Lung (tissue), 12 donors: ENCODE results near the gene SPSB1. TPM values are rescaled to one million over a fixed set of nuclear protein-coding genes. Genes with fewer than 3 reads are reported as not detected.

Source experiments
- ATAC-seq: fragments of 200-7000 bp; cut with Tn5 transposase; one replicate; pipeline ENCODE4 v1.9.1; 2020; ENCODE audit warnings: moderate number of reproducible peaks; ENCODE audit not compliant: insufficient read depth, low FRiP score
- DNase-seq, 3 donors: peaks; one replicate each; pipeline ENCODE4 v3.0.0-alpha.2; 2013 to 2017
- H3K27ac ChIP-seq, 2 donors: one replicate each; pipeline ENCODE4 v1.5.1; 2013; ENCODE audit warnings: mild to moderate bottlenecking in 2 of 2, moderate library complexity in 2 of 2, control low read depth in 1 of 2, inconsistent platforms in 1 of 2, low read depth in 1 of 2, low read length in 1 of 2
- H3K27me3 ChIP-seq, 3 donors: one replicate each; pipeline ENCODE4 v1.5.1; 2013; ENCODE audit warnings: low read length in 2 of 3; ENCODE audit not compliant: control insufficient read depth in 3 of 3, insufficient read depth in 3 of 3
- H3K36me3 ChIP-seq, 4 donors: one replicate each; pipeline ENCODE4 v1.5.1; 2013; ENCODE audit warnings: low read length in 4 of 4, mild to moderate bottlenecking in 1 of 4, moderate library complexity in 1 of 4; ENCODE audit not compliant: control insufficient read depth in 4 of 4, insufficient read depth in 4 of 4
- H3K4me1 ChIP-seq, 5 donors: one replicate each; pipeline ENCODE4 v1.5.1; 2013; ENCODE audit warnings: low read length in 5 of 5, mild to moderate bottlenecking in 2 of 5, moderate library complexity in 1 of 5; ENCODE audit not compliant: control insufficient read depth in 5 of 5, insufficient read depth in 5 of 5
- H3K4me3 ChIP-seq: one replicate; pipeline ENCODE4 v1.5.1; 2013; ENCODE audit warnings: mild to moderate bottlenecking, control low read depth, moderate library complexity
- H3K9ac ChIP-seq, 2 donors: one replicate each; pipeline ENCODE4 v1.5.1; 2013; ENCODE audit warnings: low read length in 2 of 2, control low read depth in 1 of 2; ENCODE audit not compliant: insufficient read depth in 1 of 2
- H3K9me3 ChIP-seq, 4 donors: one replicate each; pipeline ENCODE4 v1.5.1; 2013; ENCODE audit warnings: low read length in 3 of 4, mild to moderate bottlenecking in 1 of 4, moderate library complexity in 1 of 4; ENCODE audit not compliant: control insufficient read depth in 4 of 4, insufficient read depth in 3 of 4
- WGBS, 2 donors: extraction: QIAGEN DNeasy Blood & Tissue Kit; methylation state at CpG; one replicate each; pipeline ENCODE4 v1.1.7; 2013; 5-methylcytosine and 5-hydroxymethylcytosine counted together
- polyA plus RNA-seq, 2 donors: library from polyadenylated mRNA; stranded (reverse); fragments of 200-250 nt; gene quantifications; one replicate each; pipeline ENCODE4 v1.2.1, GENCODE V29; 2013
- total RNA-seq, 2 donors: library from RNA; depleted of rRNA in 1 of 2; stranded (reverse); fragments of >200 nt in 1 of 2; gene quantifications; one replicate each; pipeline ENCODE4 v1.2.1, GENCODE V29; 2014 to 2021
- TF ChIP-seq, protein P1 (sequence below): IDR thresholded peaks from 2 replicates; pipeline ENCODE4 v1.5.1; 2012; ENCODE audit warnings: mild to moderate bottlenecking; ENCODE audit errors: control extremely low read depth, extremely low read depth
- donor health status: control.
- donor health status: control.
- donor health status: Bipolar disorder and iron deficiency.
- donor health status: healthy.
- donor health status: DM: yes; HTN: yes; CAD: no.

Gene SPSB1
- total and polyA plus RNA-seq, 4 donors, result 9.5 to 25.9 (median 21.6) TPM

DNA sequence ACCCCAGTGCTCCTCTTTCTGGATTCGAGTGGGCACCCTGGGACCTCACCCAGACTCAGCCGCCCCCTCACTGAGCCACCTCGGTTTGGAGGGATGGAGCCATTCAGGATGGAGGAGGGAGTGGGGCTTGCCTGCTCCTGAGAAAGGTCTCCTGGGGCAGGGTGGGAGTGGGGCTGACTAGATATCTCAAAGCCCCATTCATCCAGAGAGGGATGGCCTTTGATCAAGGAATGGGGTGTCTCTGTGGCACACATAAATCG lies 10.1 kb upstream of the SPSB1 start:
- TF ChIP-seq, protein P1, sequence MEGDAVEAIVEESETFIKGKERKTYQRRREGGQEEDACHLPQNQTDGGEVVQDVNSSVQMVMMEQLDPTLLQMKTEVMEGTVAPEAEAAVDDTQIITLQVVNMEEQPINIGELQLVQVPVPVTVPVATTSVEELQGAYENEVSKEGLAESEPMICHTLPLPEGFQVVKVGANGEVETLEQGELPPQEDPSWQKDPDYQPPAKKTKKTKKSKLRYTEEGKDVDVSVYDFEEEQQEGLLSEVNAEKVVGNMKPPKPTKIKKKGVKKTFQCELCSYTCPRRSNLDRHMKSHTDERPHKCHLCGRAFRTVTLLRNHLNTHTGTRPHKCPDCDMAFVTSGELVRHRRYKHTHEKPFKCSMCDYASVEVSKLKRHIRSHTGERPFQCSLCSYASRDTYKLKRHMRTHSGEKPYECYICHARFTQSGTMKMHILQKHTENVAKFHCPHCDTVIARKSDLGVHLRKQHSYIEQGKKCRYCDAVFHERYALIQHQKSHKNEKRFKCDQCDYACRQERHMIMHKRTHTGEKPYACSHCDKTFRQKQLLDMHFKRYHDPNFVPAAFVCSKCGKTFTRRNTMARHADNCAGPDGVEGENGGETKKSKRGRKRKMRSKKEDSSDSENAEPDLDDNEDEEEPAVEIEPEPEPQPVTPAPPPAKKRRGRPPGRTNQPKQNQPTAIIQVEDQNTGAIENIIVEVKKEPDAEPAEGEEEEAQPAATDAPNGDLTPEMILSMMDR, result no peak
- no peak overlapping the region for H3K4me3 ChIP-seq
- peaks cover 0 to 3% (median 0%) of the 10 kb centered on the region in 4 donors for H3K9me3 ChIP-seq
- DNase-seq (no peak), ATAC-seq (no peak)
- no peak overlapping the region for H3K27ac ChIP-seq
- no peaks in the 10 kb centered on the region for H3K36me3 ChIP-seq
- peaks cover 0 to 18% (median 7%) of the 10 kb centered on the region in 5 donors for H3K4me1 ChIP-seq
- WGBS, 2 donors, result 50 to 58% methylated on average over 4 of the region's 4 CpGs
- H3K9ac ChIP-seq, result no peak overlapping the region
- H3K27me3 ChIP-seq, result no peaks in the 10 kb centered on the region

DNA sequence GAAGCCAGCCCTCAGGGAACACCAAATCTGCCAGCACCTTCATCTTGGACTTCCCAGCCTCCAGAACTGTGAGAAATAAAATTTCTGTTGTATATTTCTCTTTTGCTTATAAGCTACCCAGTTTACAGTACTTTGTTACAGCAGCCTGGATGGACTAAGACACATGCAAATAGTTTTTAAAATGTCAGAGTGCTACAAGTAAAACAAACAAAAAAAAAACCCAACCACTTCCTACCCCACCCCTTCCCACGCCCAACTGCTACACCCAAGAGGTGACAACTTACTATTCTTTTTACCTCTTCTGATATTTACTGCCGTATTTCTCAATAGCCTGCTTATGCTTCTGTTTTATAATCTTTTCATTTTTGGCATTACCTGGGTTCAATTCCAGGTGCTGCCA lies 8.6 kb upstream of the SPSB1 start:
- TF ChIP-seq, protein P1, result no peak
- Histone ChIP-seq H3K4me1 (peaks cover 0 to 18% (median 2%) of the 10 kb centered on the region in 5 donors), H3K9ac (no peak overlapping the region), H3K9me3 (peaks cover 0 to 6% (median 3%) of the 10 kb centered on the region in 4 donors), H3K27ac (no peak overlapping the region), H3K27me3 (no peaks in the 10 kb centered on the region), H3K4me3 (no peak overlapping the region), H3K36me3 (no peaks in the 10 kb centered on the region)
- DNase-seq, result no peak
- ATAC-seq, result no peak
- WGBS, 2 donors, result 79 to 87% methylated on average over 2 of the region's 2 CpGs

DNA sequence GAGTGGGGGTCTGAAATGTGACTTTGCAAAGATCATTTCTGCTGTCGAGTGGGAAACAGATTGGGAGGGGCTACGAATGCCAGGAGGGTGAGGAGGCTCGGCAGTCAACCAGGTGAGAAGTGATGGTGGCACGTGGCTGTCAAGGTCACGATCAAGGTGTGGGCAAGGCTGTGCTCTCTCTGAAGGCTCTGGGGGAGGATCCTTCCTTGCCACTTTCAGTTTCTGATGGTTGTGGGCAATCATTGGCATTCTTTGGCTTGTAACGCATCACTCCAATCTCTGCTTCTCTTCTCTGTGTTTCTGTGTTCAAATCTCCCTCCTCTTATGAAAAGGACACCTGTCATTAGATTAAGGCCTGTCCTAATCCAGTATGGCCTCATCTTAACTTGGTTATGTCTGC lies 6.1 kb upstream of the SPSB1 start:
- Histone ChIP-seq H3K9me3 (peaks cover 0 to 6% (median 3%) of the 10 kb centered on the region in 4 donors), H3K27me3 (no peaks in the 10 kb centered on the region), H3K27ac (no peak overlapping the region), H3K36me3 (no peaks in the 10 kb centered on the region), H3K4me3 (no peak overlapping the region), H3K9ac (no peak overlapping the region), H3K4me1 (peaks cover 0 to 18% (median 4%) of the 10 kb centered on the region in 5 donors)
- 75 to 77% methylated on average over 6 of the region's 6 CpGs for WGBS, 2 donors
- TF ChIP-seq, protein P1, result no peak
- ATAC-seq (no peak), DNase-seq (no peak)

DNA sequence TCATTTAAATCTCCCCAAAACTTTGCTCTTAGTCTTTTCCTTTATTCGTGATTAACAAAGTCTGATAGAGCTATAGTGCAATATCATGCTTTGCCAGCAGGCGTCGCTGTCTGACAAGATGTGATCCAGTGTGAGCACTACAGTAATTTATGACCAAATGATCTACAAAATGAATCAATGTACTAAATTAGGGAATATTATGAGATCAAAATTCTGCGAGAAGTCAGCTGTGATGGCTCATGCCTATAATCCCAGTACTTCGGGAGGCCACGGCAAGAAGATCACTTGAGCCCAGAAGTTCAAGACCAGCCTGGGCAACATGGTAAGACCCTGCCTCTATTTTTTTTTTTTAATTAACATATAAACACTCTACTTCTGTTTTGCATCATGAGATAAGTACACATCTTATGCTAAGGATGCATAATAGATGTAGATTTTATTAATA lies 3.6 kb upstream of the SPSB1 start:
- ATAC-seq (no peak), DNase-seq (peak; percentile 50 to 65 (median 61))
- Histone ChIP-seq H3K36me3 (no peaks in the 10 kb centered on the region), H3K4me3 (no peak overlapping the region), H3K9me3 (peaks cover 0 to 6% (median 3%) of the 10 kb centered on the region in 4 donors), H3K27ac (no peak overlapping the region), H3K27me3 (no peaks in the 10 kb centered on the region), H3K4me1 (peaks cover 4 to 25% (median 7%) of the 10 kb centered on the region in 5 donors), H3K9ac (no peak overlapping the region)
- WGBS, 2 donors, result 41 to 42% methylated on average over 6 of the region's 6 CpGs
- TF ChIP-seq, protein P1, result peak; percentile 96
